Measurements from ENCODE around the gene KCNQ1.

KCNQ1 gene

GRCh38 chr11:2444821-2445745, at the start of gene KCNQ1:
Gene KCNQ1 (plus strand): TSS chr11:2445008. CDS start chr11:2445099, 91 bp downstream.
- DNase-seq (ENCODE audit: low read depth in 2 of 2) = no peak

GRCh38 chr11:2395211-2395730, 49.5 kb upstream of the KCNQ1 start:
- DNase-seq (ENCODE audit: low read depth in 2 of 2) = no peak

DNA sequence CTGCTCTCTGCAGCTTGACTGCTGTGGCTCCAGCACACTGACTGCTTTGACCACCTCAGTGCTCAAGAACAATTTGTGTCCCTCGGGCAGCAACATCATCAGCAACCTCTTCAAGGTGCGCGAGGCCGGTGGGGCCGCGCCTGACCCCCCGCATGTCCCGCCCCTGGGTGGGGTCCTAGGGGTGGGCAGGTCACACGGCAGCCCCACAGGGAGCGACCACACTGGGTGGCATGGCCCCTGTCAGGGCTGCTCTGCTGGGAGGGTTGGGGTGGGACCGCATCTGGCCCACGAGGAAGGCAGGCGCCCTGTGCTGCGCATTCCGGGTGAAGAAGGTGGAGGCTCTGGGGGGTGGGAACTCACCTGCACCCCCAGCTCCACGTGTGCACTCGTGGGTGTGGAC, 49.0 kb upstream of the KCNQ1 start:
- no peak for DNase-seq (ENCODE audit: low read depth in 2 of 2)

DNA sequence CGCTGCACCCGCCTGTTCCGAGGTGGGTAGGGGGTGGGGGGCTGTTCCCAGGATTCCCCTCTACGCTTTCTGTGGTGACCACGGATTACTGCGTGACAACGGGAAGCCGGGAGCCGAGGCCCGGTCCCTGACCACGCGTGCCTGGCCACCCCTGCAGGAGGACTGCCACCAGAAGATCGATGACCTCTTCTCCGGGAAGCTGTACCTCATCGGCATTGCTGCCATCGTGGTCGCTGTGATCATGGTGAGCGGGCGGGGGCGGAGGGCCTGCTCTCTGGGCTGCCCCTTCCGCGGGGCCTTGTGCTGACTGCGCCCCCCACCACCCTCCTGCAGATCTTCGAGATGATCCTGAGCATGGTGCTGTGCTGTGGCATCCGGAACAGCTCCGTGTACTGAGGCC, 48.3 kb upstream of the KCNQ1 start:
- DNase-seq (ENCODE audit: low read depth in 2 of 2) = no peak

DNA sequence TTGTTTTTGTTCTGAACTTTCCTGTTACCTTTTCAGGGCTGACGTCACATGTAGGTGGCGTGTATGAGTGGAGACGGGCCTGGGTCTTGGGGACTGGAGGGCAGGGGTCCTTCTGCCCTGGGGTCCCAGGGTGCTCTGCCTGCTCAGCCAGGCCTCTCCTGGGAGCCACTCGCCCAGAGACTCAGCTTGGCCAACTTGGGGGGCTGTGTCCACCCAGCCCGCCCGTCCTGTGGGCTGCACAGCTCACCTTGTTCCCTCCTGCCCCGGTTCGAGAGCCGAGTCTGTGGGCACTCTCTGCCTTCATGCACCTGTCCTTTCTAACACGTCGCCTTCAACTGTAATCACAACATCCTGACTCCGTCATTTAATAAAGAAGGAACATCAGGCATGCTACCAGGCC, 47.8 kb upstream of the KCNQ1 start:
- DNase-seq (ENCODE audit: low read depth in 2 of 2) = no peak

DNA sequence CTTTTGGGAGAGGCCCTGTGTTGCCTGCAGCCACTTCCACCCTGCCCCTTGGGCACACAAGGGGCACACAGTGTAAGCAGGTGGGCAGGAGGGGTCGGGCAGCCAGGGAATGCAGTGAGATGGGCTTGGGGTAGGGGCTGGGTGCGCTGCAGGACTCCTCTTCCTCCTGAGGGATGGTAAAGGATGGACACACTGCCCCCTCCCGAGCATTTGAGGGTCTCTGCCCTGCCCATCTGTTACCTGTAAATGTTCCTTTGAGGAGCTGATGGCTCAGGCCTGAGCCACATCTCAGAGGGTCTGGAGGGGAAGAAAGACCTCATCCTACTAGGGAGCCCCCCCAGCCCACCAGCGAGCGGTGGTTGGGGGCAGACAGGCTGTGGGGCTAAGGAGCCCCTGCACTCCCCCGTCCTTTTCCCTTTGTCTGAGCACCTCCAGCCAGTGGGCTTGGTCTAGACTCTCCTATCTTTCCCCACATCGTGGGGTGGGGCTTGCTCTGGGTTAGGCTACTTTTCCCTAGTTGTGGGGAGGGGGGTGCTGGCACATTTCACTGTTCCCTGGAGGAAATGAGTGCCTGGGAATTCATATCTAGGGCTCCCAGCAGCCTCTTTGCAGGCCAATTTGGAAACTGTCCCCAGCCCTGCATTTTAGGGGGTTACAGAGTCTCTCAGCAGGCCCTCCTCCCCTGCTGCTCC, 46.0 kb upstream of the KCNQ1 start:
- no peak for DNase-seq (ENCODE audit: low read depth in 2 of 2)

GRCh38 chr11:2399488-2400068, 45.2 kb upstream of the KCNQ1 start:
- DNase-seq (ENCODE audit: low read depth in 2 of 2) = no peak

DNA sequence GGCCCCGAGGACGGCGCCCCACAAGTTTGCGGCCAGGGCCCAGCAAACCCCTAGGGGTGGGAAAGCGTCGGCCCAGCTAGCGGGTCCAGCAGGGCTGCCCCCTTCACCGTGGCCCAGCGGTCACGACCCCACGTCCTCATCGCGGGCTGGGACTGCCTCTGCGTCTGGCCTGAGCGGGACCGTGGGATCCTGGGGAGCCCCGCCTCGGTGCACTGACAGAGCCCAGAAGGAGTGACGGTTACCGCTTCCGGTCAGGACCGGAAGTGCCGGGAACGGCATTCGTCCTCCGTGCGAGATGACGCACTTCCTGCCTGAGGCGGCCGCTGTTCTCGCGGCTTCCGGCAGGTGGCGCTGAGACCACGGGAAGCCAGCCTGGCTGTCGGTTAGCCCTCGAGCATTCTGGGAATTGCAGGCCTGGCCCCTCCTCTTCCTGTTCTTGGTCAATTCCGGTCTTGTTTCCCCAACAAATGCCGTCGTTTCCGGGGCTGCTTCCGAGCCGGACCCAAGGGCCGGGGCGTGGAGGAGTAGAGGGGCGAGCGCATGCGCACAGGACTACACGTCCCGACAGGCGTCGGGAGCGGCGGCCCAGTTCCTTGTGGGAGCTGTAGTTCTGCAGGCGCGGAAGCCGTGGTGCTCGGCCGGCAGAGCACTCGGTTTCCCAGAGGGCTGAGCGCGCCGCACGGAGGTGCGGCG, 44.6 kb upstream of the KCNQ1 start, which contains the start of gene TSSC4:
TSS of gene TSSC4 (plus strand) at position 682 of the 693 bp plus-strand sequence. CDS start 1,884 bp downstream, outside the sequence.
- DNase-seq (ENCODE audit: low read depth in 2 of 2) = peak; percentile 98 to 100

- DNase-seq (ENCODE audit: low read depth in 2 of 2) = no peak
Observed at GRCh38 chr11:2400762-2401435, 43.9 kb upstream of the KCNQ1 start.

GRCh38 chr11:2401436-2401984, 43.3 kb upstream of the KCNQ1 start:
- DNase-seq (ENCODE audit: low read depth in 2 of 2) = no peak

DNA sequence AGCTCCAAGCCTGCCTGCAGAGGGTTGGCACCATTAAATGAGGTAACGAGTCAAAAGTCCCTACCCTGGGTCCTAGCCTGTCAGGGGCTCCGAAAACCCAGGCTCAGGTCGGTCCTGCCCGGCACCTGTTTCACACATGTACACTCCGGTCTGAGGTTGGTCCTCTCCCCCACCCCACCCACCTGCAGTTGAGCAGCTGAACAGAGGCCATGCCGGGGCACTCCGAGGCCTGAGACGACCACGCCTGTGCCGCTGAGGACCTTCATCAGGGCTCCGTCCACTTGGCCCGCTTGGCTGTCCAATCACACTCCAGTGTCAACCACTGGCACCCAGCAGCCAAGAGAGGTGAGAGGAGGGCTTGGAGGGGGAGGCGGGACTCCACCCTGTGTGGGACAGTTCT, 42.7 kb upstream of the KCNQ1 start:
- DNase-seq (ENCODE audit: low read depth in 2 of 2) = no peak

DNA sequence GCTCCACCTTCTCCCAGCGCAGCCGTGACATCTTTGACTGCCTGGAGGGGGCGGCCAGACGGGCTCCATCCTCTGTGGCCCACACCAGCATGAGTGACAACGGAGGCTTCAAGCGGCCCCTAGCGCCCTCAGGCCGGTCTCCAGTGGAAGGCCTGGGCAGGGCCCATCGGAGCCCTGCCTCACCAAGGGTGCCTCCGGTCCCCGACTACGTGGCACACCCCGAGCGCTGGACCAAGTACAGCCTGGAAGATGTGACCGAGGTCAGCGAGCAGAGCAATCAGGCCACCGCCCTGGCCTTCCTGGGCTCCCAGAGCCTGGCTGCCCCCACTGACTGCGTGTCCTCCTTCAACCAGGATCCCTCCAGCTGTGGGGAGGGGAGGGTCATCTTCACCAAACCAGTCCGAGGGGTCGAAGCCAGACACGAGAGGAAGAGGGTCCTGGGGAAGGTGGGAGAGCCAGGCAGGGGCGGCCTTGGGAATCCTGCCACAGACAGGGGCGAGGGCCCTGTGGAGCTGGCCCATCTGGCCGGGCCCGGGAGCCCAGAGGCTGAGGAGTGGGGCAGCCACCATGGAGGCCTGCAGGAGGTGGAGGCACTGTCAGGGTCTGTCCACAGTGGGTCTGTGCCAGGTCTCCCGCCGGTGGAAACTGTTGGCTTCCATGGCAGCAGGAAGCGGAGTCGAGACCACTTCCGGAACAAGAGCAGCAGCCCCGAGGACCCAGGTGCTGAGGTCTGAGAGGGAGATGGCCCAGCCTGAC, 41.7 kb upstream of the KCNQ1 start:
- no peak for DNase-seq (ENCODE audit: low read depth in 2 of 2)

DNA sequence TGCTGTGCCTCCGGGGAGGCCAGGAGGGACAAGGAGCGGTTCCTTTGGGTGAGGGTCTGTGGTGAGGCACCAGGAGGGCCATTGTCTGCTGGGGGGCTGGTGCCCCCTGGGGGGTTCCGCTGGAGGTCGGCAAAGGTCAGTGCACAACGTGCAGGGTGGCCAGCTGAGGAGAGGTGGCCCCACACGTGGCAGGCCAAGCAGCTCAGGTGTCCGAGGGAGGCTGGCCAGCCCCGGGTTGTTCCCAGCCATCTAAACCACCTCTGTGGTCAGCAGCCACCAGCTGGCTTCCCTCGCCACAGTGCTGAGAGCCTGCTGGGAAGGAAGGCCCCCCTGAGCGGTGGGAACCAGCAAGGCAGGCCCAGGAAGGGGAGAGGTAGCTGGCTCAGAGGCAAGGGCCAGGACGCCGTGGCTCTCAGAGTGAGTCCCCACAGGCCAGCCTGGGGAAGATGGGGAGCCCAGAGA, 40.0 kb upstream of the KCNQ1 start:
- DNase-seq (ENCODE audit: low read depth in 2 of 2) = no peak

- no peak for DNase-seq (ENCODE audit: low read depth in 2 of 2)
Observed at GRCh38 chr11:2406451-2406850, 38.4 kb upstream of the KCNQ1 start.

DNA sequence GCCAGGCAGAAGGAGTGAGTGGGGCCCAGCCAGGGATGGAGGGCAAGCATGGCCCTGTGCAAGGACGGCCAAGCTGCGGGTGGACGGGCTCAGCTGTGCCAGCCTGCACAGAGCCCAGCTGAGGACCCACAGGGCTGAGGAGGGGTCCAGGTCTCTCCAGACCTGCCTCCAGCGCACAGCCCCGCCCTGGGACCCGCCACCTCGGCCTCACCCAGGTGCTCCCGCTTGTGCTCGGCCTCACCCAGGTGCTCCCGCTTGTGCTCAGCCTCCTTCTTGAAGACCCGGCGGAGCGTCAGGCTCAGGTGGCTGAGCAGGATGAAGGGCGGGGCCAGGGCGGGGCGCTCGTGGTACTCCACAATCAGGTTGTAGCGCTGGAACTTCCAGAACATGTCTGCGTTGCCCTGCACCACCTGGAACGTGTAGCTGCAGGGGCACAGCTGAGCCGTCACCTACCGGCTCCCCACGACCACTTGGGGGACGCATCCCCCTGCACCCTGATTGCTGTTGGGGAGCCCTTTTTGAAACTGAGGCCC, 37.9 kb upstream of the KCNQ1 start:
- no peak for DNase-seq (ENCODE audit: low read depth in 2 of 2)

DNA sequence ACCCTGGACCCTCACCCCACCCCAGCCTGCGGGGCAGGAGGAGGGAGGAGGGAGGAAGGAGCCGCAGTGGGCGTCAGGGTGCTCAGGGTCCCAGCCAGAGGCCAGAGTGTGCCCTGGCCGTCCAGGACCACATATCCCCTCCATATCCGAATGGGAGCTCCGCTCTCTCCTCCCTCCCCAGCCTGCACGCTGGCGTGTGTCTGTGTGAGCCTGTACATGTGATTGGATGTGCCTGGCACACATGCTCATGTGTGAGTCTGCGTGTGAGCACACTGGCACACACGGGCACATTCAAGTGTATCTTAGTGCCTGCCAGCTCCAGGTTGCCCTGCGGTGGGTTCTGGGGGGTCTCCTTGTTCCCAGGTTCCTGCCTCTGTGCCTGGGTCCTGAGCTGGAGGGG, 36.1 kb upstream of the KCNQ1 start:
- DNase-seq (ENCODE audit: low read depth in 2 of 2) = no peak

GRCh38 chr11:2409126-2409525, 35.7 kb upstream of the KCNQ1 start:
- DNase-seq (ENCODE audit: low read depth in 2 of 2) = no peak

- no peak for DNase-seq (ENCODE audit: low read depth in 2 of 2)
Observed at GRCh38 chr11:2409611-2410468, 35.0 kb upstream of the KCNQ1 start.

GRCh38 chr11:2410616-2411015, 34.2 kb upstream of the KCNQ1 start:
- no peak for DNase-seq (ENCODE audit: low read depth in 2 of 2)
